SK-N-SH treated with all-trans-retinoic acid at 6 μM for 48 hours (cell line): Measurements from ENCODE around the gene SOCS3.

ENCODE experiments used
- ATAC-seq: fragments of 200-7000 bp; cut with Tn5 transposase; 3 replicates; pipeline ENCODE4 v1.9.1; 2020; ENCODE audit warnings: mild to moderate bottlenecking, moderate library complexity
- ARNTL ChIP-seq: fragments of 450-650 bp; formaldehyde crosslinking; IDR thresholded peaks from 2 replicates; pipeline ENCODE4 v1.5.0; 2020; ENCODE audit warnings: low read depth, mild to moderate bottlenecking, moderate library complexity, borderline replicate concordance
- BACH2 ChIP-seq: fragments of 250-450 bp; sonication (Bioruptor Pico); IDR thresholded peaks from 2 replicates; pipeline ENCODE4 v1.9.0; 2021; ENCODE audit warnings: mild to moderate bottlenecking, borderline replicate concordance
- CSRNP3 ChIP-seq: fragments of 250-450 bp; sonication (Bioruptor Pico); IDR thresholded peaks from 2 replicates; pipeline ENCODE4 v1.5.1; 2021; ENCODE audit warnings: mild to moderate bottlenecking, moderate library complexity
- ESRRG ChIP-seq: fragments of 250-450 bp; sonication (Bioruptor Pico); IDR thresholded peaks from 2 replicates; pipeline ENCODE4 v1.6.1; 2021; ENCODE audit warnings: mild to moderate bottlenecking
- GLIS3 ChIP-seq: fragments of 250-450 bp; sonication (Bioruptor Pico); IDR thresholded peaks from 2 replicates; pipeline ENCODE4 v1.5.0; 2020; ENCODE audit warnings: mild to moderate bottlenecking, moderate library complexity
- ISL1 ChIP-seq: fragments of 250-450 bp; sonication (Bioruptor Pico); IDR thresholded peaks from 2 replicates; pipeline ENCODE4 v2.1.2; 2022; ENCODE audit warnings: mild to moderate bottlenecking, moderate library complexity
- PATZ1 ChIP-seq: fragments of 250-450 bp; sonication (Bioruptor Pico); IDR thresholded peaks from 2 replicates; pipeline ENCODE4 v1.8.0; 2020; ENCODE audit warnings: mild to moderate bottlenecking, moderate library complexity, borderline replicate concordance
- PPARA ChIP-seq: fragments of 250-450 bp; sonication (Bioruptor Pico); IDR thresholded peaks from 2 replicates; pipeline ENCODE4 v1.5.0; 2020; ENCODE audit warnings: mild to moderate bottlenecking, borderline replicate concordance
- SNAI2 ChIP-seq: fragments of 250-450 bp; sonication (Bioruptor Pico); IDR thresholded peaks from 2 replicates; pipeline ENCODE4 v1.5.0; 2020; ENCODE audit warnings: mild to moderate bottlenecking, moderate library complexity
- TCF4 ChIP-seq: fragments of 250-450 bp; sonication (Bioruptor Pico); IDR thresholded peaks from 2 replicates; pipeline ENCODE4 v1.8.0; 2021; ENCODE audit warnings: mild to moderate bottlenecking, moderate library complexity, borderline replicate concordance
- TOX ChIP-seq: fragments of 250-450 bp; sonication (Bioruptor Pico); IDR thresholded peaks from 2 replicates; pipeline ENCODE4 v1.8.0; 2021; ENCODE audit warnings: mild to moderate bottlenecking, moderate library complexity, borderline replicate concordance
- TSHZ2 ChIP-seq: fragments of 250-450 bp; sonication (Bioruptor Pico); IDR thresholded peaks from 2 replicates; pipeline ENCODE4 v1.5.0; 2020; ENCODE audit warnings: mild to moderate bottlenecking, moderate library complexity
- ZC3H10 ChIP-seq: fragments of 250-450 bp; sonication (Bioruptor Pico); IDR thresholded peaks from 2 replicates; pipeline ENCODE4 v1.5.1; 2021; ENCODE audit warnings: mild to moderate bottlenecking, moderate library complexity
- ZFP3 ChIP-seq: fragments of 250-450 bp; sonication (Bioruptor Pico); IDR thresholded peaks from 2 replicates; pipeline ENCODE4 v1.5.0; 2020; ENCODE audit warnings: mild to moderate bottlenecking, moderate library complexity
- ZNF565 ChIP-seq: fragments of 450-650 bp; formaldehyde crosslinking; conservative IDR thresholded peaks from 2 replicates; pipeline ENCODE4 v1.5.0; 2020; ENCODE audit warnings: low read depth, mild to moderate bottlenecking, moderate library complexity
- ZNF70 ChIP-seq: fragments of 450-650 bp; formaldehyde crosslinking; IDR thresholded peaks from 2 replicates; pipeline ENCODE4 v1.5.0; 2020; ENCODE audit warnings: mild to moderate bottlenecking, moderate library complexity
- ZNF8 ChIP-seq: fragments of 450-650 bp; formaldehyde crosslinking; IDR thresholded peaks from 2 replicates; pipeline ENCODE4 v1.5.0; 2020; ENCODE audit warnings: mild to moderate bottlenecking, moderate library complexity

SOCS3 gene

GRCh38 chr17:78329263-78330059 lies 30.4 kb downstream of the SOCS3 start:
- TF ChIP-seq CSRNP3: no peak
- TF ChIP-seq PATZ1 (CRISPR knock-in tag): peak; percentile 51; the same call in 1 of the 2 replicates
- ATAC-seq: peak; percentile 65

- ATAC-seq: no peak
- TF ChIP-seq ESRRG (CRISPR knock-in tag) (no peak), SNAI2 (CRISPR knock-in tag) (no peak), ZC3H10 (no peak), CSRNP3 (no peak), ZNF8 (CRISPR knock-in tag) (no peak), TOX (CRISPR knock-in tag) (no peak), TSHZ2 (CRISPR knock-in tag) (no peak), BACH2 (CRISPR knock-in tag) (no peak), ZNF565 (CRISPR knock-in tag) (no peak), PATZ1 (CRISPR knock-in tag) (no peak), TCF4 (CRISPR knock-in tag) (no peak), ZNF70 (CRISPR knock-in tag) (no peak), ZFP3 (CRISPR knock-in tag) (no peak), PPARA (no peak)
Measured at GRCh38 chr17:78327880-78328279, 32.0 kb downstream of the SOCS3 start.

DNA sequence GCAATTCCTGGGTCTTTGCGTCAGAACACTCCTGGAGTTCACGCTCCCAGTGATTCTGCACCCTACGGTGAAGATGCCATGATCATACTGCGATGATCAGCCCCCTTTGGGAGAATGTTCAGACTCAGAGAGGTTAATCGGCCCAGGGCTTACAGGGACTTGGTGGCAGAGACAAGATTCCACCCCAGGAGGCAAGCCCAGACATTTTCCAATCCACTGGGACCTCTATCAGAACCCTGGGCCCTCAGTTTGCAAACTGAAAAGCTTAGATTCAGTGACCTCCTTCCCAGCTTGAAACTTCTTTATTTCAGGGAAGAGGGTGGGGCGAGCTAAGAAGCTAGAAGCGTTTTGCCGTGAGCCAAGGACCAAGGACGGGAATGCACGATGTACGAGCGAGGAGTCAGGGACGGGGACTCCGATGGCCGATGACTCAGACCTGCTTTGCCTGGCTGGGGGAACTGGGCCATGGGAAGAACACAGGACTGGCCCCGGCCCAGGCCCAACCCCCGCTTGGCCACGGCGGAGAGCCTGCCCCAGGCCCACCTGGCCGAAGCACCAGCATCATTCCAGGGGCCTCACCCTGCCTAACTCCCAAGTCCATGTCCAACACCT lies 34.7 kb downstream of the SOCS3 start:
- no peak for ATAC-seq
- no peak for TF ChIP-seq ZC3H10
- no peak for TF ChIP-seq GLIS3 (CRISPR knock-in tag)

GRCh38 chr17:78324391-78325075 lies 35.3 kb downstream of the SOCS3 start:
- ATAC-seq: peak; percentile 81
- TF ChIP-seq ZNF8 (CRISPR knock-in tag) (no peak), ISL1 (CRISPR knock-in tag) (no peak), ARNTL (CRISPR knock-in tag) (no peak)
